K562 (cell line): Measurements from ENCODE around the gene CMTM1. TPM values are rescaled to one million over a fixed set of nuclear protein-coding genes. Genes with fewer than 3 reads are reported as not detected.

Experiments used
- ATF4 ChIP-seq: fragments of 450-650 bp; formaldehyde crosslinking; IDR thresholded peaks from 2 replicates; pipeline ENCODE4 v1.4.0; 2022; ENCODE audit warnings: mild to moderate bottlenecking, moderate library complexity
- CBFA2T2 ChIP-seq: fragments of 450-650 bp; conservative IDR thresholded peaks from 2 replicates; pipeline ENCODE4 v1.6.1; 2017; ENCODE audit warnings: mild to moderate bottlenecking
- CC2D1A ChIP-seq: fragments of 450-650 bp; IDR thresholded peaks from 2 replicates; pipeline ENCODE4 v1.6.1; 2017; ENCODE audit warnings: mild to moderate bottlenecking
- CXXC5 ChIP-seq: fragments of 250-450 bp; sonication (Bioruptor Pico); IDR thresholded peaks from 2 replicates; pipeline ENCODE4 v1.8.0; 2022; ENCODE audit warnings: inconsistent platforms, mild to moderate bottlenecking, moderate library complexity
- DMBX1 ChIP-seq: fragments of 250-450 bp; sonication (Bioruptor Pico); IDR thresholded peaks from 2 replicates; pipeline ENCODE4 v1.8.0; 2022; ENCODE audit warnings: inconsistent platforms, mild to moderate bottlenecking, moderate library complexity, borderline replicate concordance
- EP400 ChIP-seq: fragments of 450-650 bp; IDR thresholded peaks from 2 replicates; pipeline ENCODE4 v1.6.1; 2017; ENCODE audit warnings: antibody characterized with exemption, mild to moderate bottlenecking, moderate library complexity
- FOSL1 ChIP-seq: fragments of 200-800 bp; sonication (Bioruptor generic); conservative IDR thresholded peaks from 2 replicates; pipeline ENCODE4 v1.6.1; 2016; ENCODE audit warnings: missing genetic modification characterization, missing compliant biosample characterization
- HDAC8 ChIP-seq: fragments of 450-650 bp; IDR thresholded peaks from 2 replicates; pipeline ENCODE4 v1.6.1; 2016; ENCODE audit warnings: mild to moderate bottlenecking, missing genetic modification characterization, moderate library complexity, missing compliant biosample characterization
- HINFP ChIP-seq: fragments of 450-650 bp; conservative IDR thresholded peaks from 2 replicates; pipeline ENCODE4 v1.6.1; 2016; ENCODE audit warnings: missing genetic modification characterization, low read depth, mild to moderate bottlenecking, control low read depth, missing compliant biosample characterization
- KLF6 ChIP-seq: fragments of 250-450 bp; sonication (Bioruptor Pico); IDR thresholded peaks from 2 replicates; pipeline ENCODE4 v1.4.0; 2020; ENCODE audit warnings: mild to moderate bottlenecking, moderate library complexity, borderline replicate concordance
- MECOM ChIP-seq: fragments of 250-450 bp; sonication (Bioruptor Pico); IDR thresholded peaks from 2 replicates; pipeline ENCODE4 v1.8.0; 2022; ENCODE audit warnings: inconsistent platforms
- NRF1 ChIP-seq, 2 experiments: fragments of 450-650 bp; IDR thresholded peaks in 1 of 2; conservative IDR thresholded peaks in 1 of 2; 2 replicates each; pipeline ENCODE4 v1.6.1; 2014; ENCODE audit warnings: mild to moderate bottlenecking in 2 of 2
- PCBP1 ChIP-seq: fragments of 200-400 bp; formaldehyde crosslinking; IDR thresholded peaks from 2 replicates; pipeline ENCODE4 v1.6.1; 2018; ENCODE audit warnings: mild to moderate bottlenecking, low read depth, low read length; ENCODE audit not compliant: poor library complexity, severe bottlenecking
- SNRNP70 ChIP-seq: fragments of 200-400 bp; formaldehyde crosslinking; optimal IDR thresholded peaks from 2 replicates; pipeline ENCODE3; 2017; ENCODE audit warnings: low read depth, low read length
- TCF7 ChIP-seq: sonication (generic); IDR thresholded peaks from 2 replicates; pipeline ENCODE4 v1.6.1; 2016; ENCODE audit warnings: antibody characterized with exemption, borderline replicate concordance
- YY1 ChIP-seq, 3 experiments: IDR thresholded peaks; 2 replicates each; pipeline ENCODE4 v1.6.1; 2011; ENCODE audit warnings: low read length in 2 of 3, mild to moderate bottlenecking in 2 of 3, moderate library complexity in 2 of 3, borderline replicate concordance in 1 of 3, control low read depth in 1 of 3, low read depth in 1 of 3; ENCODE audit not compliant: insufficient read depth in 3 of 3, insufficient replicate concordance in 2 of 3, control insufficient read depth in 1 of 3, insufficient read length in 1 of 3; ENCODE audit errors: extremely low read depth in 1 of 3
- ZBED1 ChIP-seq: IDR thresholded peaks from 2 replicates; pipeline ENCODE4 v1.6.1; 2014
- ZBTB2 ChIP-seq: fragments of 450-650 bp; IDR thresholded peaks from 2 replicates; pipeline ENCODE4 v1.6.1; 2016; ENCODE audit warnings: antibody characterized with exemption
- ZFPM2 ChIP-seq: fragments of 250-450 bp; sonication (Bioruptor Pico); IDR thresholded peaks from 2 replicates; pipeline ENCODE4 v1.5.1; 2022; ENCODE audit warnings: mild to moderate bottlenecking
- ZNF175 ChIP-seq: fragments of 200-800 bp; sonication (Bioruptor generic); IDR thresholded peaks from 2 replicates; pipeline ENCODE4 v1.6.1; 2016; ENCODE audit warnings: low read depth, mild to moderate bottlenecking, missing genetic modification characterization, missing compliant biosample characterization
- ZNF316 ChIP-seq: fragments of 450-650 bp; IDR thresholded peaks from 2 replicates; pipeline ENCODE4 v1.6.1; 2016
- ZNF408 ChIP-seq: fragments of 250-450 bp; sonication (Bioruptor Pico); IDR thresholded peaks from 2 replicates; pipeline ENCODE4 v1.4.0; 2020; ENCODE audit warnings: low read depth, mild to moderate bottlenecking, moderate library complexity
- ZNF41 ChIP-seq: fragments of 250-450 bp; sonication (Bioruptor Pico); conservative IDR thresholded peaks from 2 replicates; pipeline ENCODE4 v1.4.0; 2020; ENCODE audit warnings: mild to moderate bottlenecking
- ZNF561 ChIP-seq: fragments of 450-650 bp; formaldehyde crosslinking; conservative IDR thresholded peaks from 2 replicates; pipeline ENCODE4 v1.4.0; 2020; ENCODE audit warnings: mild to moderate bottlenecking, moderate library complexity
- ZNF586 ChIP-seq: fragments of 450-650 bp; formaldehyde crosslinking; conservative IDR thresholded peaks from 2 replicates; pipeline ENCODE4 v1.4.0; 2020; ENCODE audit warnings: mild to moderate bottlenecking, moderate library complexity
- polyA plus RNA-seq, 8 experiments: library from polyadenylated mRNA; depleted of rRNA in 4 of 8; stranded (reverse) in 5 of 8; unstranded in 3 of 8; fragments of >200 nt; fragmentation: Nextera tagmentation in 2 of 8; fragmentation: Illumina TruSeq in 1 of 8; extraction: Ambion mirVana in 2 of 8; extraction: Trizol in 1 of 8; gene quantifications; 2 replicates each; pipeline versions ENCODE4 v1.2.1 to v1.2.3, GENCODE V29; 2011 to 2014; ENCODE audit warnings: inconsistent platforms in 1 of 8, missing spikeins in 1 of 8
- total RNA-seq, 7 experiments: library from RNA; depleted of rRNA in 6 of 7; stranded (reverse); fragments of >200 nt in 6 of 7; fragmentation: Illumina TruSeq in 2 of 7; extraction: Trizol in 2 of 7; gene quantifications; 2 replicates each; pipeline versions ENCODE4 v1.2.1 to v1.2.3, GENCODE V29; 2011 to 2021; ENCODE audit warnings: low replicate concordance in 1 of 7

Gene CMTM1
- total and polyA plus RNA-seq, 9 of the 15 experiments (the other 6 are each of a cell fraction or from before 2014, with no cell fraction given) = 0.25 to 2.6 (median 1.1) TPM; not detected in 2

- TF ChIP-seq DMBX1 (CRISPR knock-in tag) (peak; percentile 97), ZNF41 (CRISPR knock-in tag) (peak; percentile 76; the same call in 1 of the 2 replicates), ZNF561 (CRISPR knock-in tag) (0 out of 2 replicates have a peak, but pooled peaks have one; percentile 32), FOSL1 (tag) (no peak), YY1 (IDR thresholded peaks at IDR 0.05; ENCODE audit: borderline replicate concordance in 1 of 3, control insufficient read depth in 1 of 3, extremely low read depth in 1 of 3, insufficient read depth in 3 of 3, insufficient read length in 1 of 3, insufficient replicate concordance in 2 of 3, low read depth in 1 of 3, low read length in 2 of 3) (no peak), ZBTB2 (peak; percentile 78), ZNF586 (CRISPR knock-in tag) (0 out of 2 replicates have a peak, but pooled peaks have one; percentile 58), SNRNP70 (no peak), HDAC8 (tag) (peak; percentile 91), ZFPM2 (0 out of 2 replicates have a peak, but pooled peaks have one; percentile 33), PCBP1 (peak; percentile 33), KLF6 (CRISPR knock-in tag) (peak; percentile 93), ZNF175 (CRISPR knock-in tag) (peak; percentile 91), TCF7 (no peak), ZNF316 (peak; percentile 43), CC2D1A (no peak), ZBED1 (no peak), HINFP (tag) (peak; percentile 61), ZNF408 (CRISPR knock-in tag) (no peak), EP400 (peak; percentile 53), MECOM (CRISPR knock-in tag) (peak; percentile 77), CBFA2T2 (0 out of 2 replicates have a peak, but pooled peaks have one; percentile 16), ATF4 (CRISPR knock-in tag) (peak; percentile 72; the same call in 1 of the 2 replicates), NRF1 (conservative IDR thresholded peaks at IDR 0.05 in 1 of 2, IDR thresholded peaks at IDR 0.05 in 1 of 2) (peak; percentile 85 to 88), CXXC5 (peak; percentile 64)
These were observed 37.5 kb downstream of the CMTM1 start (continued) for GRCh38 chr16:66603537-66604375.
